ENCODE data around the gene OLFM2. TPM values are rescaled to one million over a fixed set of nuclear protein-coding genes. Genes with fewer than 3 reads are reported as not detected.

OLFM2 gene
- total RNA-seq, 1 donor from 2014 or later = 18.8 TPM

Small RNA genes lying within 50 kb of the gene (small RNA-seq; reads per million reads assigned to genes)
- not detected for gene RF00156

Other genes with a start within 250 kb of the OLFM2 start
- gene ZNF846, start 167.8 kb downstream of the OLFM2 start, total RNA-seq = 15.1 TPM
- 10.4 TPM for gene FBXL12, start 117.4 kb downstream of the OLFM2 start, total RNA-seq
- 133 TPM for gene UBL5, start 108.6 kb downstream of the OLFM2 start, total RNA-seq
- gene PIN1, start 101.2 kb downstream of the OLFM2 start, total RNA-seq = 58.5 TPM
- gene COL5A3, start 74.0 kb upstream of the OLFM2 start, total RNA-seq = 43.3 TPM
- not detected for gene RDH8, start 77.0 kb upstream of the OLFM2 start, total RNA-seq
- gene SHFL, start 149.8 kb upstream of the OLFM2 start, total RNA-seq = 5.2 TPM
- 6.3 TPM for gene ANGPTL6, start 166.2 kb upstream of the OLFM2 start, total RNA-seq
- gene PPAN, start 169.8 kb upstream of the OLFM2 start, total RNA-seq = 14.6 TPM
- 1.6 TPM for gene P2RY11, start 175.2 kb upstream of the OLFM2 start, total RNA-seq
- gene EIF3G, start 183.4 kb upstream of the OLFM2 start, total RNA-seq = 421 TPM

Data from skeletal muscle tissue (tissue), 2 donors.